Esophagus squamous epithelium (tissue), 4 donors: ENCODE measurements around the gene EIF1AD.

Experiments
- CTCF ChIP-seq, 6 experiments: fragments of 450-650 bp in 4 of 6; fragments of 200-600 bp in 2 of 6; sonication (generic) in 2 of 6; IDR thresholded peaks; one replicate each; pipeline ENCODE4 v1.5.1; 2016 to 2019; ENCODE audit warnings: antibody characterized with exemption in 6 of 6, mild to moderate bottlenecking in 4 of 6, moderate library complexity in 4 of 6
- POLR2A ChIP-seq, 4 donors: fragments of 450-650 bp; IDR thresholded peaks; one replicate each; pipeline ENCODE4 v1.6.1; 2017; ENCODE audit warnings: antibody characterized with exemption in 4 of 4, mild to moderate bottlenecking in 4 of 4, moderate library complexity in 3 of 4

- no peak for TF ChIP-seq CTCF (IDR thresholded peaks at IDR 0.05)
- TF ChIP-seq POLR2A (IDR thresholded peaks at IDR 0.05) = no peak
Measured at GRCh38 chr11:65975771-65976170, 26.2 kb downstream of the EIF1AD start.
